GM19239 (cell line): Measurements from ENCODE around the gene ABCA12.

ENCODE experiments used
- DNase-seq: peaks from one replicate; pipeline ENCODE4 v3.0.0; 2011; ENCODE audit warnings: low spot score; ENCODE audit not compliant: insufficient read length
- FAIRE-seq: peaks from 2 replicates; lab custom pipeline; 2011; peaks lifted over from hg19 to GRCh38; lab: Jason Lieb, UNC

The ABCA12 gene

GRCh38 chr2:215049341-215049740 lies 89.1 kb downstream of the ABCA12 start:
- no peak for FAIRE-seq

GRCh38 chr2:215038421-215038820 lies 100.0 kb downstream of the ABCA12 start:
- FAIRE-seq: no peak

More at GRCh38 chr2:215049341-215049740, 89.1 kb downstream of the ABCA12 start:
- DNase-seq: no peak

GRCh38 chr2:215036314-215036713 lies 102.1 kb downstream of the ABCA12 start:
- FAIRE-seq: no peak
- no peak for DNase-seq

More at GRCh38 chr2:215038421-215038820, 100.0 kb downstream of the ABCA12 start:
- no peak for DNase-seq

- FAIRE-seq: no peak
- DNase-seq: no peak
Observed at GRCh38 chr2:215034154-215034553, 104.3 kb downstream of the ABCA12 start.

- FAIRE-seq (no peak), DNase-seq (no peak)
Observed at GRCh38 chr2:215032153-215032552, 106.3 kb downstream of the ABCA12 start.

- DNase-seq: no peak
- no peak for FAIRE-seq
Observed at GRCh38 chr2:215031321-215031720, 107.1 kb downstream of the ABCA12 start.

- DNase-seq (no peak), FAIRE-seq (no peak)
Observed at GRCh38 chr2:215029936-215030335, 108.5 kb downstream of the ABCA12 start.

- no peak for DNase-seq
- no peak for FAIRE-seq
Observed at GRCh38 chr2:215028231-215028630, 110.2 kb downstream of the ABCA12 start.

- FAIRE-seq: no peak
- DNase-seq: no peak
Observed at GRCh38 chr2:215027779-215028178, 110.6 kb downstream of the ABCA12 start.

- DNase-seq: no peak
- FAIRE-seq: no peak
Observed at GRCh38 chr2:215022910-215023309, 115.5 kb downstream of the ABCA12 start.

- DNase-seq: no peak
- FAIRE-seq: no peak
Observed at GRCh38 chr2:215022418-215022817, 116.0 kb downstream of the ABCA12 start.

- FAIRE-seq (no peak), DNase-seq (no peak)
Observed at GRCh38 chr2:215020283-215020682, 118.1 kb downstream of the ABCA12 start.

GRCh38 chr2:215019521-215020145 lies 118.8 kb downstream of the ABCA12 start:
- FAIRE-seq (no peak), DNase-seq (no peak)

- FAIRE-seq: no peak
- no peak for DNase-seq
Observed at GRCh38 chr2:215019085-215019484, 119.3 kb downstream of the ABCA12 start.

GRCh38 chr2:215015421-215015820 lies 123.0 kb downstream of the ABCA12 start:
- FAIRE-seq (no peak), DNase-seq (no peak)

GRCh38 chr2:215010390-215010789 lies 128.0 kb downstream of the ABCA12 start:
- DNase-seq (no peak), FAIRE-seq (no peak)

- FAIRE-seq: peak; percentile 21
- DNase-seq: no peak
Observed at GRCh38 chr2:215003001-215003400, 135.4 kb downstream of the ABCA12 start.

GRCh38 chr2:215002500-215002899 lies 135.9 kb downstream of the ABCA12 start:
- FAIRE-seq: peak; percentile 77
- no peak for DNase-seq

- no peak for FAIRE-seq
Observed at GRCh38 chr2:215000721-215001120, 137.7 kb downstream of the ABCA12 start.

GRCh38 chr2:214995926-214996670 lies 142.3 kb downstream of the ABCA12 start:
- FAIRE-seq (peak; percentile 92), DNase-seq (peak; percentile 10)

More at GRCh38 chr2:215000721-215001120, 137.7 kb downstream of the ABCA12 start:
- DNase-seq: no peak

- no peak for DNase-seq
- FAIRE-seq: no peak
Observed at GRCh38 chr2:214995409-214995808, 143.0 kb downstream of the ABCA12 start.

- DNase-seq (no peak), FAIRE-seq (no peak)
Observed at GRCh38 chr2:214992911-214993310, 145.5 kb downstream of the ABCA12 start.
